ENCODE data around the gene TBXAS1.

DNA sequence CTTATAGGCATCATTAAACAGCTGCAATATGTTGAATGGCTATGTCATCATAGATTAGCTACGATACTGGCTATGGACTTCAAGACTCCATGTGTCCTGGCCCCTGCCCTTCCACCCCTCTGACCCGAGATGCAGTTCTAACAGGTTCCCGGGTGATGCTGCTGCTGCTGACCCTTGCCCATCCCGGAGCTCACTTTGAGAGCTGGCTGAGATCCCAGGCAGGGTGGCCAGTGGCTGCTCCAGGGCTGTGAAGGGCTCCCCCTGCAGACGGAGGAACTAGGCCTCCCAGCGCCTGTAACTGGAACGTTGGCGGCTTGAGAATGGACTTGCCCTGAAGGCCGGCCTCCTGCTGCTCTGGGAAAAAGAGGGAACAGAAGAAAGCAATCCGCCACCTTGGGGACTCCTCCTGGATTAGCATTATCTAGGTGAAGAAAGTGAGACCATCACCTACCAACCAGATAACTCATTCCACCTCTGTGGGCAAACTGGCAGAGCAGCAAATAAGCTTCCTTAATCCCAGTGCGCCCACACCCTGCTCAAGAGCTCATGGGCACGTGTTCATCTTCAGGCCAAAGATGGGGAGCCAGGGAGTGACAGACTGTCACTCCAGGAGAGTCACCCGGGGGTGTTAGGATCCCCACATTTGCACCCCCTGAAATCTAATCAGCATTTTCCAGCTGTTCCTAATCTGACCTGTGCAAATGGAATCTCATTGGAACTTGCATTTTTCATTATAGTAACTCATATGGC lies 176.9 kb downstream of the TBXAS1 start:
- TF ChIP-seq, protein P1, sequence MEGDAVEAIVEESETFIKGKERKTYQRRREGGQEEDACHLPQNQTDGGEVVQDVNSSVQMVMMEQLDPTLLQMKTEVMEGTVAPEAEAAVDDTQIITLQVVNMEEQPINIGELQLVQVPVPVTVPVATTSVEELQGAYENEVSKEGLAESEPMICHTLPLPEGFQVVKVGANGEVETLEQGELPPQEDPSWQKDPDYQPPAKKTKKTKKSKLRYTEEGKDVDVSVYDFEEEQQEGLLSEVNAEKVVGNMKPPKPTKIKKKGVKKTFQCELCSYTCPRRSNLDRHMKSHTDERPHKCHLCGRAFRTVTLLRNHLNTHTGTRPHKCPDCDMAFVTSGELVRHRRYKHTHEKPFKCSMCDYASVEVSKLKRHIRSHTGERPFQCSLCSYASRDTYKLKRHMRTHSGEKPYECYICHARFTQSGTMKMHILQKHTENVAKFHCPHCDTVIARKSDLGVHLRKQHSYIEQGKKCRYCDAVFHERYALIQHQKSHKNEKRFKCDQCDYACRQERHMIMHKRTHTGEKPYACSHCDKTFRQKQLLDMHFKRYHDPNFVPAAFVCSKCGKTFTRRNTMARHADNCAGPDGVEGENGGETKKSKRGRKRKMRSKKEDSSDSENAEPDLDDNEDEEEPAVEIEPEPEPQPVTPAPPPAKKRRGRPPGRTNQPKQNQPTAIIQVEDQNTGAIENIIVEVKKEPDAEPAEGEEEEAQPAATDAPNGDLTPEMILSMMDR (conservative IDR thresholded peaks at IDR 0.05; ENCODE audit: low read length) = peak; percentile 42
- no peak for TF ChIP-seq EZH2phosphoT487 (IDR thresholded peaks at IDR 0.05; ENCODE audit: borderline replicate concordance)

Data from Loucy (cell line).